GM12873 (cell line): Measurements from ENCODE around the gene ZNF576.

Source experiments
- TF ChIP-seq, protein P1 (sequence below): IDR thresholded peaks from 2 replicates; pipeline ENCODE4 v1.5.1; 2012; ENCODE audit warnings: low read depth, mild to moderate bottlenecking, moderate library complexity, low read length, control low read depth; ENCODE audit not compliant: insufficient read depth; ENCODE audit errors: missing control alignments

Gene ZNF576

DNA sequence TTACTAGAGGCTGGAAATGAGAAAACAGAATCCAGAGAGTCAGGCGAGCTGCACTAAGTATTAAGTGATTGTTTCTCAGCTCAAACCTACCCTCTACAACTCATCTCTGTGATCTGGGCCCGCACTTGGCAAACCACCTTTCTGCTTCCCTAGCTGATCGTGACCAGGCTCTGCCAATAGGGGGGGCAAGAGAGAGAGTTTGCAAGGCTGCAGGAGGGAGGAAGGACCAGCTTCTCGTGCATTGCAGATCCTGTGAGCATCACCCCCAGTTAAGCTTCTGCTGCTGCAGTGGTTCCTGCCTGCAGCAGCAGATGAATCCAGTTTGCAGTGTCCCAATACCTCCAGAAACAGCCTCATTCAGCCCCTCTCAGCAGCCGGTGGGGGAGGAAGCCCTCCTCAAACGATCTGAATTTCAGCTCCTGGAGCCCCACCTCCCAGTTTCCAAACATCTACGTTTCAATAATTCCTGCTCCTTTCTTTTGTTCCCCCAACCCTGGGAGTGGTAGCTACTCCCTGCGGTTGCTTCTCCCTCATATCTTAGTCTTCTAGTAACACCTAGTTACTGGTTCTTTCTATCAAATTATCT lies 41.1 kb upstream of the ZNF576 start:
- TF ChIP-seq, protein P1, sequence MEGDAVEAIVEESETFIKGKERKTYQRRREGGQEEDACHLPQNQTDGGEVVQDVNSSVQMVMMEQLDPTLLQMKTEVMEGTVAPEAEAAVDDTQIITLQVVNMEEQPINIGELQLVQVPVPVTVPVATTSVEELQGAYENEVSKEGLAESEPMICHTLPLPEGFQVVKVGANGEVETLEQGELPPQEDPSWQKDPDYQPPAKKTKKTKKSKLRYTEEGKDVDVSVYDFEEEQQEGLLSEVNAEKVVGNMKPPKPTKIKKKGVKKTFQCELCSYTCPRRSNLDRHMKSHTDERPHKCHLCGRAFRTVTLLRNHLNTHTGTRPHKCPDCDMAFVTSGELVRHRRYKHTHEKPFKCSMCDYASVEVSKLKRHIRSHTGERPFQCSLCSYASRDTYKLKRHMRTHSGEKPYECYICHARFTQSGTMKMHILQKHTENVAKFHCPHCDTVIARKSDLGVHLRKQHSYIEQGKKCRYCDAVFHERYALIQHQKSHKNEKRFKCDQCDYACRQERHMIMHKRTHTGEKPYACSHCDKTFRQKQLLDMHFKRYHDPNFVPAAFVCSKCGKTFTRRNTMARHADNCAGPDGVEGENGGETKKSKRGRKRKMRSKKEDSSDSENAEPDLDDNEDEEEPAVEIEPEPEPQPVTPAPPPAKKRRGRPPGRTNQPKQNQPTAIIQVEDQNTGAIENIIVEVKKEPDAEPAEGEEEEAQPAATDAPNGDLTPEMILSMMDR, result peak; percentile 96

DNA sequence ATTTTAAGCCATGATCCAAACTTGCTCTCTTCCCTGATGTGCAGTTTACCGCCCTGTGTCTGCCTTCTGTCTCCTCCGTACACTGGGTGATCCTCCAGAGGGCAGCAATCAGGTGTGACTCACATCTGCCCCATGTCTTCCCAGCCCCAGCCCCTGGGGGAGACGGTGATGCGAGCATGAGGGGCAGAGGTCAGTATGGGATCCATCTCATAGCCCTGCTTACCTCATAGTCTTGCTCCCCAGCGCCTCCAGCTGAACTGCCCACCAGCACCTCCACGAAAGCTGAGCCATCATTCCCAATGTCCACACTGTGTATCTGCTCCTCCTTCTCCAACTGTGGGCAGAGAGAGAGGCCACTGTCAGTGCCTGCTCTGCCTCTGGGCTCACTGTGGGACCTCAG lies 35.7 kb upstream of the ZNF576 start:
- TF ChIP-seq, protein P1, result peak; percentile 1

DNA sequence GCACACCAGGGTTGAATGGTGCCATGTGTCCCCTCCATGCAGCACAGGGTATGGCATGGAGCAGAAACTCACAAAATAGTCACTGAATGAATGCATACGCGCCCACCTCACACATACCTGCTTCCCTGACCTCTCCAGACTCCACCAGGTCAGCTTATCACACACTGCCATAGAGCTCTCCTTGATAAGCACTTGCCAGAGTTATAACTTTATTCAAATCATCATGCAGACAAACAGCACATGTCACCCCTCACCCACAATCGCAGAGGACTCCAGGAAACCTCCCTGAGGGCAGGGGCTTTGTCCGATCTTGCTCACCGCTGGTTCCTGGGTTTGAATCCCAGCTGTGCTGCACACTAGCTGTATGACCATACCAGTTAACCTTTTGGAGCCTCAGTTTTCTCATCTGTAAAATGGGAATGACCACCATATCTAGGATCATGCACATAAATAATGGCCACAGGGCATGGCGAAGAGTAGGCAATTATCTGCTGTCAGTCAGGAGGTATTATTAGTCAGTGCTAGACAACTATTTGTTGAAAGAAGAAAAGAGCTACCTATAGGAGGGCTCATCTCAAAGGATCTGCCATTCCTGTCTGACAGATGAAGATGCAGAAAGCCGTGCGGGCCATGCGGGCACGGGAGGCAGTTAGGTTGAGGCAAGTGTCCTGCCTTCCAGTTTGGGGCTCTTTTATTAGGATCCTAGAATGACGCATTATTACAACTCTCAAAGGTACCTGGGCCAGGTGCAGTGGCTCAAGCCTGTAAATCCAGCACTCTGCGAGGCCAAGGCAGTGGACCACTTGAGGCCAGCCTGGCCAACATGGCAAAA lies 35.0 kb upstream of the ZNF576 start:
- TF ChIP-seq, protein P1, result no peak

DNA sequence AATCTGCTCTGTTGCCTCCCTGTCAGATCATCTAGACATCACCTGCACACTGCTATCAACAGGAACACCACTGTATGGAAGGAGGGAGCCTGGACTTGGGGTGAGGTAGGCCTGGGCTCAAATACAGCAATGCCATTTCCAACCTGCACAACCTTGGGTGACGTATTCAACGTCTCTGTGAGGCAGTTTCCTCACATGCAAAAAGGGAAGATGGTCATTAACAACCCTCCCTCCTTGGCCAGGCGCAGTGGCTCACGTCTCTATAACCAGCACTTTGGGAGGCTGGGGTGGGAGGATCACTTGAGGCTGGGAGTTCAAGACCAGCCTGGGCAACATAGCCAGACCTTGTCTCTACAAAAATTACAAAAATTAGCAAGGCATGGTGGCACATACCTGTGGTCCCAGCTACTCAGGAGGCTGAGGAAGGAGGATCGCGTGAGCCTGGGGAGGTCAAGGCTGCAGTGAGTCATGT lies 34.1 kb upstream of the ZNF576 start:
- TF ChIP-seq, protein P1, result no peak

DNA sequence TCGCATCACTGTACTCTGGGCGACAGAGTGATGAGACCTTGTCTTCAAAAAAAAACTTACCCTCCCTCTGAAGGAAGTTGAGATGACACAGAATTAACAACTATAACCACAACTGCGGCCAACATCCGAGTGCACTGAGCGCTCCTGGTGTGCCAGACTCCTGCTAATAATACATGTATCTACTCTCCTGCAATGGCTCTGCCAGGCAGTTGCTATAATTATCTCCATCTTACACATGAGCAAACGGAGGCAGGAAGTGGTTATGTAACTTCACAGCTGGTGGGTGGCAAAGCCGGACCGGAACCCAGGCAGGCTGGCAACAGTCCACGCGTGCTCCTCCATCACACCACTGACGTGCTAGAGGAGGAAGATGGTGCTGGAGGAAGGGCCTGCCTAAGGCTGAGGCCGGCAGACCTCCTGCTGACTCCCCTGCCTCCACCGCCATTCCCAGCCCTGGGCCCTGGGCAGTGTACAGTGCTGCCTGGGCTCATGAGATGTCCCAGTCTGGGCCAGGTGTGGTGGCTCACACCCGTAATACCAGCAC lies 33.6 kb upstream of the ZNF576 start:
- TF ChIP-seq, protein P1, result no peak

DNA sequence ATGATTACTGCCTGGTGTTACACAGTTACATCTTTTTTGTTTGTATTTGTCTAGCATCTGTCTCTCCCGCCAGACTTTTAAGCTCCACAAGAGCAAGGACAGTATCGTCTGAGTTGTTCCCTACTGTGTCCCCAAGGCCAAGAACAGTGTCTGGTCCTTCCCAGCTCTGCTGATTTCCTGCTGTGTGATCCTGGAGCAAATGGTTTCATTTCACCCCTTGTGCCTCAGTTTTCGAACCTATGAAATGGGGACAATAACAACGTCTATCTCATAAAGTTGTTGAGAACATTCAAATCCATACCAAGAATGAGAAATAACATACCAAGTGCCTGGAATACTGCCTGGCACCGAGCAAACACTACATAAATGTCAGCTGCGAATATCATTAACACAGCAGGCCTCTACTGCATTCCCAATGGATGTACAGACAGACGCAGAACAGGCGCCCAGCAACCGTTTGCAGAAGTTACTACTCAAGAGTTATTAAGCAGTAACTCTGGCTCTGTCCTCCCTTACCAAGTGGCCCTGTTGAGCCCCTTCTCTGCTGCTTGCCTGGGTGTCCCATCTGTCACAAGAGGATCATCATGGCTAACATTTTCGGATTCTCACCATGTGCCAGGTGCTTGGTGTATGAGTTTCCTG lies 32.5 kb upstream of the ZNF576 start:
- TF ChIP-seq, protein P1, result no peak

DNA sequence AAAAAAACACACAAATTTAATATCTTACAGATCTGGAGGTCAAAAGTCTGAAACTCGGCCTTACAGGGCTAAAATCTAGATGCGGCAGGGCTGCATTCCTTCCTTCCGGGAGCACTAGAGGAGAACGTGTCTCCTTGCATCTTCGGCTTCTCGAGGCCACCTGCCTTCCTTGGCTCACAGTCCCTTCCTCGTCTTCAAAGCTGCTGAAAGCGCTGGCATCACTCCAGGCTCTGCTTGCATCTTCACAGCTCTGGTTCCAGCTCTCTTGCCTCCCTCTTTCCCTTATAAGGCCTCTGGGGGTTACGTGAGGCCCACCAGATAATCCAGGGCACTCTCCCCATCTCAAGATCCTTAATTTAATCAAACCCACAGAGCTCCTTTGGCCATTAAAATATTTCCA lies 31.6 kb upstream of the ZNF576 start:
- TF ChIP-seq, protein P1, result no peak
